MM.1S (cell line): ENCODE results near the gene PHLDB2.

Experiments
- DNase-seq: peaks from one replicate; pipeline ENCODE4 v3.0.0-alpha.2; 2015
- H2AFZ ChIP-seq: fragments of 300-600 bp; sonication (generic); 2 replicates; pipeline ENCODE4 v1.6.0; 2016; ENCODE audit warnings: antibody characterized with exemption, low read length
- H3F3A ChIP-seq: fragments of 300-600 bp; sonication (generic); 2 replicates; pipeline ENCODE4 v1.6.1; 2016; ENCODE audit warnings: mild to moderate bottlenecking, antibody characterized with exemption, low read length, moderate library complexity, mixed read lengths; ENCODE audit not compliant: insufficient read depth
- H3K27ac ChIP-seq: fragments of 300-600 bp; sonication (generic); 2 replicates; pipeline ENCODE4 v1.5.1; 2016; ENCODE audit warnings: mild to moderate bottlenecking, low read length
- H3K27me3 ChIP-seq: fragments of 300-600 bp; sonication (generic); replicated peaks from 2 replicates; pipeline ENCODE4 v1.6.0; 2016; ENCODE audit warnings: low read length; ENCODE audit not compliant: insufficient read depth
- H3K36me3 ChIP-seq: fragments of 300-600 bp; sonication (generic); replicated peaks from 2 replicates; pipeline ENCODE4 v1.6.1; 2016; ENCODE audit warnings: mild to moderate bottlenecking, low read length, mixed read lengths; ENCODE audit not compliant: insufficient read depth
- H3K4me1 ChIP-seq: fragments of 300-600 bp; sonication (generic); 2 replicates; pipeline ENCODE4 v1.6.1; 2016; ENCODE audit warnings: low read length, mixed read lengths
- H3K4me2 ChIP-seq: fragments of 300-600 bp; sonication (generic); 2 replicates; pipeline ENCODE4 v1.6.0; 2016; ENCODE audit warnings: low read depth, low read length
- H3K4me3 ChIP-seq: fragments of 300-600 bp; sonication (generic); 2 replicates; pipeline ENCODE4 v1.5.1; 2016; ENCODE audit warnings: low read length, mixed read lengths
- H3K79me2 ChIP-seq: fragments of 300-600 bp; sonication (generic); 2 replicates; pipeline ENCODE4 v1.6.1; 2016; ENCODE audit warnings: mixed run types, low read length, mixed read lengths
- H3K9ac ChIP-seq: fragments of 300-600 bp; sonication (generic); 2 replicates; pipeline ENCODE4 v1.6.1; 2016; ENCODE audit warnings: low read length, mixed read lengths
- H3K9me2 ChIP-seq: fragments of 300-600 bp; sonication (generic); replicated peaks from 2 replicates; pipeline ENCODE4 v1.6.1; 2016; ENCODE audit warnings: mild to moderate bottlenecking, low read length, mixed read lengths; ENCODE audit not compliant: insufficient read depth
- H3K9me3 ChIP-seq: fragments of 300-600 bp; sonication (generic); replicated peaks from 2 replicates; pipeline ENCODE4 v1.6.1; 2016; ENCODE audit warnings: mild to moderate bottlenecking, low read length, mixed read lengths; ENCODE audit not compliant: insufficient read depth
- H4K20me1 ChIP-seq: fragments of 300-600 bp; sonication (generic); 2 replicates; pipeline ENCODE4 v1.6.1; 2016; ENCODE audit warnings: mild to moderate bottlenecking, low read length, moderate library complexity, mixed read lengths; ENCODE audit not compliant: insufficient read depth
- CTCF ChIP-seq: fragments of 300-600 bp; sonication (generic); IDR thresholded peaks from 2 replicates; pipeline ENCODE4 v1.5.1; 2016; ENCODE audit warnings: antibody characterized with exemption, low read length, mixed read lengths
- EZH2 ChIP-seq: fragments of 300-600 bp; sonication (generic); optimal IDR thresholded peaks from 2 replicates; pipeline ENCODE3; 2017; ENCODE audit warnings: low read depth, mild to moderate bottlenecking, antibody characterized with exemption, low read length, mixed read lengths
- EZH2phosphoT487 ChIP-seq: fragments of 300-600 bp; sonication (generic); IDR thresholded peaks from 2 replicates; pipeline ENCODE4 v1.6.1; 2018; ENCODE audit warnings: antibody characterized with exemption, low read length

Gene PHLDB2

GRCh38 chr3:112001526-112001925 lies 142.5 kb downstream of the PHLDB2 start:
- no peak for DNase-seq
- Histone ChIP-seq H3K27me3 (no peaks in the 10 kb centered on the region), H3K4me2 (no peak overlapping the region), H3F3A (peaks cover 3% of the 10 kb centered on the region; the same call in 1 of the 2 replicates), H3K36me3 (no peaks in the 10 kb centered on the region), H2AFZ (no peak overlapping the region), H3K9ac (no peak overlapping the region), H3K4me3 (no peak overlapping the region), H3K9me2 (no peaks in the 10 kb centered on the region), H3K9me3 (no peaks in the 10 kb centered on the region), H4K20me1 (no peaks in the 10 kb centered on the region), H3K27ac (no peak overlapping the region), H3K4me1 (no peaks in the 10 kb centered on the region), H3K79me2 (no peaks in the 10 kb centered on the region)
- no peak for TF ChIP-seq EZH2phosphoT487
- TF ChIP-seq EZH2 = no peak
- no peak for TF ChIP-seq CTCF

GRCh38 chr3:112002096-112002971 lies 143.3 kb downstream of the PHLDB2 start:
- H3K4me2 ChIP-seq = no peak overlapping the region

GRCh38 chr3:112003321-112004080 lies 144.4 kb downstream of the PHLDB2 start:
- H3K4me1 ChIP-seq = no peaks in the 10 kb centered on the region
- no peaks in the 10 kb centered on the region for H3K27me3 ChIP-seq
- no peak overlapping the region for H3K27ac ChIP-seq
- no peak overlapping the region for H2AFZ ChIP-seq
- peaks cover 3% of the 10 kb centered on the region; the same call in 1 of the 2 replicates for H3F3A ChIP-seq
- H3K9ac ChIP-seq = no peak overlapping the region
- H3K36me3 ChIP-seq = no peaks in the 10 kb centered on the region
- H3K9me3 ChIP-seq = no peaks in the 10 kb centered on the region
- H3K9me2 ChIP-seq = no peaks in the 10 kb centered on the region
- no peak overlapping the region for H3K4me3 ChIP-seq
- TF ChIP-seq EZH2phosphoT487 (no peak), EZH2 (no peak), CTCF (no peak)
- H4K20me1 ChIP-seq = no peaks in the 10 kb centered on the region
- no peaks in the 10 kb centered on the region for H3K79me2 ChIP-seq
- DNase-seq = no peak
- H3K4me2 ChIP-seq = no peak overlapping the region

More at GRCh38 chr3:112002096-112002971, 143.3 kb downstream of the PHLDB2 start:
- no peak overlapping the region for H3K9ac ChIP-seq
- no peak for DNase-seq
- no peak overlapping the region for H3K27ac ChIP-seq
- TF ChIP-seq EZH2 (no peak), CTCF (no peak), EZH2phosphoT487 (no peak)
- no peaks in the 10 kb centered on the region for H3K4me1 ChIP-seq
- H2AFZ ChIP-seq = no peak overlapping the region
- no peaks in the 10 kb centered on the region for H3K9me2 ChIP-seq
- H3K9me3 ChIP-seq = no peaks in the 10 kb centered on the region
- H3K36me3 ChIP-seq = no peaks in the 10 kb centered on the region
- no peaks in the 10 kb centered on the region for H3K27me3 ChIP-seq
- H4K20me1 ChIP-seq = no peaks in the 10 kb centered on the region
- H3K79me2 ChIP-seq = no peaks in the 10 kb centered on the region
- peaks cover 3% of the 10 kb centered on the region; the same call in 1 of the 2 replicates for H3F3A ChIP-seq
- H3K4me3 ChIP-seq = no peak overlapping the region
